ENCODE results near the gene TNFAIP8L2. TPM values are rescaled to one million over a fixed set of nuclear protein-coding genes. Genes with fewer than 3 reads are reported as not detected.
A peak's percentile ranks its signal among the peaks of the same experiment; 100 is the strongest.

The TNFAIP8L2 gene
- polyA plus RNA-seq, 1 donor from 2014 or later = not detected

- no peaks in the 10 kb centered on the region for H3F3A ChIP-seq (ENCODE audit: insufficient read depth, low read length, poor library complexity, severe bottlenecking)
- no peaks in the 10 kb centered on the region for H3K9me2 ChIP-seq (ENCODE audit: insufficient read depth, low read length)
- peaks cover 41% of the 10 kb centered on the region for H3K79me2 ChIP-seq (replicated peaks; ENCODE audit: insufficient read depth, low read length)
- H3K27me3 ChIP-seq (ENCODE audit: insufficient read depth, low read depth, low read length) = no peaks in the 10 kb centered on the region
- no peaks in the 10 kb centered on the region for H3K9me3 ChIP-seq (ENCODE audit: low read length)
- H4K20me1 ChIP-seq (ENCODE audit: insufficient read depth) = peaks cover 7% of the 10 kb centered on the region
- TF ChIP-seq EP300 (conservative IDR thresholded peaks at IDR 0.05; ENCODE audit: poor library complexity, severe bottlenecking) = no peak
- no peak for TF ChIP-seq MXI1 (conservative IDR thresholded peaks at IDR 0.05; ENCODE audit: poor library complexity, severe bottlenecking)
- no peak for TF ChIP-seq EZH2 (IDR thresholded peaks at IDR 0.05; ENCODE audit: borderline replicate concordance, insufficient read depth, low read length, poor library complexity, severe bottlenecking)
- no peak for TF ChIP-seq REST (IDR thresholded peaks at IDR 0.05; ENCODE audit: borderline replicate concordance)
- no peak for TF ChIP-seq CTCF (IDR thresholded peaks at IDR 0.05; ENCODE audit: poor library complexity, severe bottlenecking)
- no peak for TF ChIP-seq TAF1 (IDR thresholded peaks at IDR 0.05; ENCODE audit: low read depth)
- TF ChIP-seq POLR2AphosphoS5 (IDR thresholded peaks at IDR 0.05) = no peak
- no peak overlapping the region for H3K9ac ChIP-seq (ENCODE audit: low read length)
- no peak overlapping the region for H2AFZ ChIP-seq (ENCODE audit: low read depth, low read length)
- no peak overlapping the region for H3K27ac ChIP-seq (ENCODE audit: low read length)
- peak overlapping the region; percentile 100 for H3K4me3 ChIP-seq (ENCODE audit: low read length)
- no peak overlapping the region for H3K4me2 ChIP-seq (ENCODE audit: low read length)
- H3K36me3 ChIP-seq (ENCODE audit: insufficient read depth, low read length) = no peaks in the 10 kb centered on the region
Measured at GRCh38 chr1:151142411-151143056, 13.9 kb upstream of the TNFAIP8L2 start.

DNA sequence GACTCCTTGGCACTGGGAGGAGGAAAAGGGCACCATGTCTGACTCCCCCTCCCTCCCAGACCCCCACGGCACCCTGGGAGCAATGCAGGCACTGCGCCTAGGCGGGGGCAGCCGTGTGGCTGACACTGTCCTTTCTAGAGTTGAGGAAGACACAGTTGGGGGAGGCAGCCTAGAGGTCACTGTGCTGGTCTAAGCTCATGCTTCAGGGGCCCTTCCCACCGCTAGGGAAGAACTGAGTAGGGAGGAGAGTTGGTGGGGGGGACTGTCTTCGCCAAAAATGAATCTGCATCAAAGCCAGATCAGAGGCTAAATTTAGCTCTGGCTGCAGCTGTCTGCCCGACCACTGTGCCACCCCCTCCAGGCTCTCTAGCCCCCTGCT lies 13.4 kb upstream of the TNFAIP8L2 start:
- H3K4me2 ChIP-seq (ENCODE audit: low read length) = no peak overlapping the region
- no peak overlapping the region for H3K27ac ChIP-seq (ENCODE audit: low read length)
- no peak overlapping the region for H3K9ac ChIP-seq (ENCODE audit: low read length)
- H3K27me3 ChIP-seq (ENCODE audit: insufficient read depth, low read depth, low read length) = no peaks in the 10 kb centered on the region
- H4K20me1 ChIP-seq (ENCODE audit: insufficient read depth) = peaks cover 7% of the 10 kb centered on the region
- H3K4me3 ChIP-seq (ENCODE audit: low read length) = peak overlapping the region; percentile 100
- TF ChIP-seq MXI1 (conservative IDR thresholded peaks at IDR 0.05; ENCODE audit: poor library complexity, severe bottlenecking) = no peak
- TF ChIP-seq CTCF (IDR thresholded peaks at IDR 0.05; ENCODE audit: poor library complexity, severe bottlenecking) = no peak
- no peak for TF ChIP-seq SMC3 (conservative IDR thresholded peaks at IDR 0.05; ENCODE audit: poor library complexity)
- no peak for TF ChIP-seq TAF1 (IDR thresholded peaks at IDR 0.05; ENCODE audit: low read depth)
- TF ChIP-seq EP300 (conservative IDR thresholded peaks at IDR 0.05; ENCODE audit: poor library complexity, severe bottlenecking) = no peak
- no peak for TF ChIP-seq POLR2AphosphoS5 (IDR thresholded peaks at IDR 0.05)
- H3K36me3 ChIP-seq (ENCODE audit: insufficient read depth, low read length) = no peaks in the 10 kb centered on the region
- no peaks in the 10 kb centered on the region for H3K9me3 ChIP-seq (ENCODE audit: low read length)
- H3F3A ChIP-seq (ENCODE audit: insufficient read depth, low read length, poor library complexity, severe bottlenecking) = no peaks in the 10 kb centered on the region
- no peaks in the 10 kb centered on the region for H3K9me2 ChIP-seq (ENCODE audit: insufficient read depth, low read length)
- H3K79me2 ChIP-seq (replicated peaks; ENCODE audit: insufficient read depth, low read length) = peaks cover 41% of the 10 kb centered on the region
- H2AFZ ChIP-seq (ENCODE audit: low read depth, low read length) = no peak overlapping the region

All from neural cell (in vitro differentiated cells).